Measurements from ENCODE around the gene CTIF.

CTIF gene

GRCh38 chr18:48851599-48851960 is 312.7 kb downstream of the CTIF start:
- DNase-seq (ENCODE audit: low read depth) = no peak

GRCh38 chr18:48852292-48852691 is 313.5 kb downstream of the CTIF start:
- no peak for DNase-seq (ENCODE audit: low read depth)

GRCh38 chr18:48852794-48853193 is 314.0 kb downstream of the CTIF start:
- no peak for DNase-seq (ENCODE audit: low read depth)

GRCh38 chr18:48853588-48853987 is 314.8 kb downstream of the CTIF start:
- no peak for DNase-seq (ENCODE audit: low read depth)

- no peak for DNase-seq (ENCODE audit: low read depth)
Observed at GRCh38 chr18:48854780-48855179, 315.9 kb downstream of the CTIF start.

GRCh38 chr18:48855422-48856377 is 316.9 kb downstream of the CTIF start:
- DNase-seq (ENCODE audit: low read depth) = peak; percentile 51

- no peak for DNase-seq (ENCODE audit: low read depth)
Observed at GRCh38 chr18:48857023-48857694, 318.3 kb downstream of the CTIF start.

- no peak for DNase-seq (ENCODE audit: low read depth)
Observed at GRCh38 chr18:48858676-48859075, 319.8 kb downstream of the CTIF start.

- no peak for DNase-seq (ENCODE audit: low read depth)
Observed at GRCh38 chr18:48859311-48860268, 320.8 kb downstream of the CTIF start.

GRCh38 chr18:48860269-48861180 is 321.7 kb downstream of the CTIF start:
- no peak for DNase-seq (ENCODE audit: low read depth)

- DNase-seq (ENCODE audit: low read depth) = no peak
Observed at GRCh38 chr18:48861181-48861708, 322.4 kb downstream of the CTIF start.

- no peak for DNase-seq (ENCODE audit: low read depth)
Observed at GRCh38 chr18:48862132-48862531, 323.3 kb downstream of the CTIF start.

GRCh38 chr18:48862678-48863270 is 323.9 kb downstream of the CTIF start:
- no peak for DNase-seq (ENCODE audit: low read depth)

GRCh38 chr18:48863432-48864065 is 324.7 kb downstream of the CTIF start:
- DNase-seq (ENCODE audit: low read depth) = no peak

- DNase-seq (ENCODE audit: low read depth) = no peak
Observed at GRCh38 chr18:48864876-48865275, 326.0 kb downstream of the CTIF start.

GRCh38 chr18:48866028-48866733 is 327.4 kb downstream of the CTIF start:
- no peak for DNase-seq (ENCODE audit: low read depth)

- DNase-seq (ENCODE audit: low read depth) = no peak
Observed at GRCh38 chr18:48866856-48867255, 328.0 kb downstream of the CTIF start.

- DNase-seq (ENCODE audit: low read depth) = no peak
Observed at GRCh38 chr18:48867978-48868377, 329.1 kb downstream of the CTIF start.
